ENCODE measurements around the gene NAV2. TPM values are rescaled to one million over a fixed set of nuclear protein-coding genes. Genes with fewer than 3 reads are reported as not detected.

NAV2 gene
- total RNA-seq, 4 donors from 2014 or later: 9.6 to 40.0 (median 23.1) TPM

GRCh38 chr11:19876750-19877149 is 164.1 kb downstream of the NAV2 start:
- in situ Hi-C loops (cut with MboI; ENCODE audit: low pct_ligation_motif_present in 1 of 4, low pct_unique_long_range_greater_than_20kb in 1 of 4, low sequenced_read_pairs in 3 of 4) (no loop called here), intact Hi-C loops (cut with DNase I; ENCODE audit: low total_unique reads) (no loop called here)
- WGBS, 2 donors (ENCODE audit: low coverage in 1 of 2): 76 to 91% methylated on average over 1 of the region's 1 CpG
- no peaks in the 10 kb centered on the region for H3K9me3 ChIP-seq
- no peaks in the 10 kb centered on the region for H3K36me3 ChIP-seq
- no peak overlapping the region for H3K4me3 ChIP-seq
- TF ChIP-seq, protein P1, sequence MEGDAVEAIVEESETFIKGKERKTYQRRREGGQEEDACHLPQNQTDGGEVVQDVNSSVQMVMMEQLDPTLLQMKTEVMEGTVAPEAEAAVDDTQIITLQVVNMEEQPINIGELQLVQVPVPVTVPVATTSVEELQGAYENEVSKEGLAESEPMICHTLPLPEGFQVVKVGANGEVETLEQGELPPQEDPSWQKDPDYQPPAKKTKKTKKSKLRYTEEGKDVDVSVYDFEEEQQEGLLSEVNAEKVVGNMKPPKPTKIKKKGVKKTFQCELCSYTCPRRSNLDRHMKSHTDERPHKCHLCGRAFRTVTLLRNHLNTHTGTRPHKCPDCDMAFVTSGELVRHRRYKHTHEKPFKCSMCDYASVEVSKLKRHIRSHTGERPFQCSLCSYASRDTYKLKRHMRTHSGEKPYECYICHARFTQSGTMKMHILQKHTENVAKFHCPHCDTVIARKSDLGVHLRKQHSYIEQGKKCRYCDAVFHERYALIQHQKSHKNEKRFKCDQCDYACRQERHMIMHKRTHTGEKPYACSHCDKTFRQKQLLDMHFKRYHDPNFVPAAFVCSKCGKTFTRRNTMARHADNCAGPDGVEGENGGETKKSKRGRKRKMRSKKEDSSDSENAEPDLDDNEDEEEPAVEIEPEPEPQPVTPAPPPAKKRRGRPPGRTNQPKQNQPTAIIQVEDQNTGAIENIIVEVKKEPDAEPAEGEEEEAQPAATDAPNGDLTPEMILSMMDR (IDR thresholded peaks at IDR 0.05): no peak
- TF ChIP-seq POLR2AphosphoS5 (IDR thresholded peaks at IDR 0.05) (no peak), EP300 (IDR thresholded peaks at IDR 0.05; ENCODE audit: low read depth) (no peak), POLR2A (IDR thresholded peaks at IDR 0.05) (no peak)
- no peak for DNase-seq
- H3K4me1 ChIP-seq: peaks cover 0 to 4% (median 0%) of the 10 kb centered on the region in 4 donors
- H3K27ac ChIP-seq: no peak overlapping the region
- H3K27me3 ChIP-seq: no peaks in the 10 kb centered on the region

DNA sequence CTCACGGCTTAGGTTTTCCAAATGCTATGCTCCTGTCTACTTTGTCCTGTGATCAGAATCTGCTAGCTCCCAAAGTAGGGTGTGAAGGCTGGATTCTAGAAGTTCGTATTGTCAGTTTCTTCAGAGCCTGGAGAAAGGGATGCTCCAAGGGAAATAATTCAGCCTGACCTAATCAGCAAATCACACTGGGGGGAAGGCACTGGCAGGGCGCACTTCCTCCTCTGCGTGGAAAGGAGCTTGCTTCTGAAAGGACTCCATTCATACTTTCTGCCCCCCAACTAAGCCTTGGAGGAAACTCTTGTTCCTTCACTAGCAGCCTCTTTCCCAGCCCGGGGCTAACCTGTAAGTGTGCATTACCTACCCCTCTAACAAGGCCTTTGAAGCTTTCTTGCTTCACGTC is 165.9 kb downstream of the NAV2 start:
- intact Hi-C loops (cut with DNase I; ENCODE audit: low total_unique reads) (no loop called here), in situ Hi-C loops (cut with MboI; ENCODE audit: low pct_ligation_motif_present in 1 of 4, low pct_unique_long_range_greater_than_20kb in 1 of 4, low sequenced_read_pairs in 3 of 4) (no loop called here)
- 68 to 86% methylated on average over 3 to 6 of the region's 6 CpGs for WGBS, 2 donors (ENCODE audit: low coverage in 1 of 2)
- TF ChIP-seq EP300 (IDR thresholded peaks at IDR 0.05; ENCODE audit: low read depth): no peak
- no peak for TF ChIP-seq POLR2A (IDR thresholded peaks at IDR 0.05)
- no peak for TF ChIP-seq POLR2AphosphoS5 (IDR thresholded peaks at IDR 0.05)
- TF ChIP-seq, protein P1 (IDR thresholded peaks at IDR 0.05): no peak
- Histone ChIP-seq H3K4me1 (peaks cover 0 to 4% (median 0%) of the 10 kb centered on the region in 4 donors), H3K9me3 (no peaks in the 10 kb centered on the region), H3K27ac (no peak overlapping the region), H3K27me3 (no peaks in the 10 kb centered on the region), H3K4me3 (no peak overlapping the region), H3K36me3 (no peaks in the 10 kb centered on the region)
- DNase-seq: no peak

DNA sequence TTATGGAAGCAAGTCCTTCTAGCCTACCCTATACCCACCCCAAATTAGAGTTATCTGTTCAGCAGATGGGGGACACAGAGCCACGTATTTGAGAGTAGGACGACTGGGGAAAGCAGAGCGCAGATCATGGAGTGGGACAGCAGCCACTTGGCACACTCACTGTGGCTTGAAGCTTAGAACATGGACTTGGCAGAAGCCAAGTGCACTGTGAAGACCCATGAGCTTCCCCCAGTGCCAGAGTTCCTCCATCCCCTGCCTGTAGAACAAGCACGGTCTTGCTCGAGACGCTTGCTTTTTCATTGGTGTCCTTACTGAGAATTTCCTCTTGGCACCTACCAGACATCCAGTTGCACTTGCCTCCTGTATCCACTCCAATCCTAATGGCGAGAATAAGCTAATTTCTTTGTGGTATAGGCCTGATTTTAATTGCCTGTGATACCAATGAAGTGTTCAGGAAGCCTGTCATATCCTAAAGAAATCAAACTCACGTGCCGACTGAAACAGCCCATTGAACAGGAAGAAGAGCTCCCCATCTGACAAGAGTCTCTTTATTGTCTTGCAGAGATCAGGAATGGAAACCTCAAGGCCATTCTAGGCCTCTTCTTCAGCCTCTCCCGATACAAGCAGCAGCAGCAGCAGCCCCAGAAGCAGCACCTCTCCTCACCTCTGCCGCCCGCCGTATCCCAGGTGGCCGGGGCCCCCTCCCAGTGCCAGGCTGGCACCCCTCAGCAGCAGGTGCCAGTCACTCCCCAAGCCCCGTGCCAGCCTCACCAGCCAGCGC is 166.9 kb downstream of the NAV2 start:
- no peaks in the 10 kb centered on the region for H3K9me3 ChIP-seq
- no peak overlapping the region for H3K4me3 ChIP-seq
- intact Hi-C loops (cut with DNase I; ENCODE audit: low total_unique reads): no loop called here
- H3K27me3 ChIP-seq: no peaks in the 10 kb centered on the region
- H3K36me3 ChIP-seq: no peaks in the 10 kb centered on the region
- H3K27ac ChIP-seq: no peak overlapping the region
- WGBS, 2 donors (ENCODE audit: low coverage in 1 of 2): 66 to 68% methylated on average over 3 to 16 of the region's 16 CpGs
- DNase-seq: no peak
- in situ Hi-C loops (cut with MboI; ENCODE audit: low pct_ligation_motif_present in 1 of 4, low pct_unique_long_range_greater_than_20kb in 1 of 4, low sequenced_read_pairs in 3 of 4): no loop called here
- peaks cover 0 to 4% (median 0%) of the 10 kb centered on the region in 4 donors for H3K4me1 ChIP-seq
- no peak for TF ChIP-seq POLR2A (IDR thresholded peaks at IDR 0.05)
- no peak for TF ChIP-seq EP300 (IDR thresholded peaks at IDR 0.05; ENCODE audit: low read depth)
- TF ChIP-seq, protein P1 (IDR thresholded peaks at IDR 0.05): no peak
- no peak for TF ChIP-seq POLR2AphosphoS5 (IDR thresholded peaks at IDR 0.05)

GRCh38 chr11:19880088-19880345 is 167.4 kb downstream of the NAV2 start:
- H3K27ac ChIP-seq: no peak overlapping the region
- in situ Hi-C loops (cut with MboI; ENCODE audit: low pct_ligation_motif_present in 1 of 4, low pct_unique_long_range_greater_than_20kb in 1 of 4, low sequenced_read_pairs in 3 of 4): no loop called here
- no peaks in the 10 kb centered on the region for H3K27me3 ChIP-seq

More at GRCh38 chr11:19880088-19880345, 167.4 kb downstream of the NAV2 start:
- no peak for DNase-seq
- intact Hi-C loops (cut with DNase I; ENCODE audit: low total_unique reads): no loop called here
- no peaks in the 10 kb centered on the region for H3K9me3 ChIP-seq
- H3K36me3 ChIP-seq: no peaks in the 10 kb centered on the region
- TF ChIP-seq EP300 (IDR thresholded peaks at IDR 0.05; ENCODE audit: low read depth) (no peak), POLR2A (IDR thresholded peaks at IDR 0.05) (no peak), POLR2AphosphoS5 (IDR thresholded peaks at IDR 0.05) (no peak)
- TF ChIP-seq, protein P1 (IDR thresholded peaks at IDR 0.05): no peak
- peaks cover 0 to 4% (median 0%) of the 10 kb centered on the region in 4 donors for H3K4me1 ChIP-seq
- no peak overlapping the region for H3K4me3 ChIP-seq

Data from transverse colon (tissue), 4 donors.